Measurements from ENCODE around the gene TF. TPM values are rescaled to one million over a fixed set of nuclear protein-coding genes. Genes with fewer than 3 reads are reported as not detected.
"Not testable (repeated sequence)": the region's sequence is repeated elsewhere in the genome, so short reads cannot be mapped to it uniquely, and the experiment has no call there.

TF gene
- total and polyA plus RNA-seq, 3 experiments from 2014 or later, result 0.02 to 0.26 TPM; not detected in 1

DNA sequence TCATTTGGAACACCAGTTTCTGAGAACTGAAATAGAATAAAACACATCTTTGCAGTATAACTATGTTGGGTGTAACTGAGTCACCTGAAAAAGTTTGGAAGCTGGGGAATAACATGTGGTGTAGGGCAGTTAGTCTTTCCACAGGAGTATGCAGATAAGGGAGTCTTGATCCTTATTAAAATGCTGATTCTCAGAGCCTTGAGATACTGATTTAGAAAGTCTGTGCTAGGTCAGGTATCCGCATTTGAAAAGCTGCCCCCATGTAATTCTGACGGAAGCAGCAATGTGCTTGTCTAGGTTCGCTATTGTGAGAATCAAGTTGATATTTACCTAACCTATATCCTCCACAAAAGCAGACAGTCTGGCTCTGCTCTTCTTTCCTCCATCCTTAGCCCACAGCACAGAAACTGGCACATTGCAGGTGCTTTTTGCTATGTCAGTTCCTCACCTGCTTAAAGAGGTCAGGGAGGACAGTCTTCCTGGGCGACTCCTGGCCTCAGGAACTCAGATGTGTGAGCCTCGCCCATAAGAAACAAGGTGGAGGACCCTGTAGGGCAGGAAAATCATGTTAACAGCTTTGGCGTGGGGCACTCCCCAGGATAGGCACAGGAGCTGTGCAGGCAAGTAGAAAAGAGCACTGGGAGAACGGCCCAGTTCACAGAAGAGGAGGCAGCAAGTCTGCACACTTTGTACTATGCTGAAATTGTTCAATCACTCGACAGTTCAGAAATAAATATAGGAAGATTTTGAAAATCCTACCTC, 31.8 kb downstream of the TF start:
- Histone ChIP-seq H3K27me3 (ENCODE audit: insufficient read depth, low read length, poor library complexity, severe bottlenecking) (peaks cover 4% of the 10 kb centered on the region), H3K9me3 (ENCODE audit: low read length) (no peaks in the 10 kb centered on the region), H3K4me3 (ENCODE audit: low read length) (no peak overlapping the region), H3K27ac (ENCODE audit: low read depth, low read length) (no peak overlapping the region), H3K36me3 (ENCODE audit: insufficient read depth, low read length) (no peaks in the 10 kb centered on the region), H3K4me1 (ENCODE audit: insufficient read depth, low read length) (no peaks in the 10 kb centered on the region)
- no peak for DNase-seq
- CTCF ChIA-PET, result no interaction called here
- Mint-ChIP-seq H3K9me3 (no peaks in the 10 kb centered on the region), H3K4me1 (no peaks in the 10 kb centered on the region), H3K27ac (no peak overlapping the region), H3K27me3 (peaks cover 19 to 68% of the 10 kb centered on the region in 2 donors), H3K36me3 (no peaks in the 10 kb centered on the region), H3K4me3 (no peak overlapping the region)
- POLR2A ChIA-PET, result no interaction called here

DNA sequence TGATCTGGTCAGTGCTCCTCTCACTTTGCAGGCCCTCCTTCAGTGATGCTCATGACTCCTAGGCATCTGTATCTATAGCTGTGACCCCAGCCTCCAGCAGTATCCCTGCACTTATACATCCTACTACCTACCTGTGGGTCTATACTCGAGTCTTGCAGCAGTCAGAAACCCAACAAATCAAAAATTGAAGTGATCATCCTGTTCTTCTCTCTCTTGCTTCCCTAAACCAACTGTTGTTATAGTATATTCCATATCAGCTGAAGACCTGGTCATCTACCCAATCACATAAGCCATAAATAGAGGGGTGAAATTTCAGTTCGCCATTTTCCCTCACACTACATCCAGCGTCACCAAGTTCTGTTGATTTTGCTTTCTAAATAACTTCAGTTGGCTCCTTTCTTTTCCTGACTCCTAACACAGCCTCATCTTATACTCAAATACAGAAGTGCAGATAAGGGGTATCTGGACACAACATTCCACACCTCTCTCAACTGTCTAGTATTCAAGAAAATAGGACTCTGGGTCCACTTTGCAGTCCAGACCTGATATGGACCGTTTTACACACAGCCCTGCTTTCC, 33.5 kb downstream of the TF start:
- no peak overlapping the region for H3K27ac Mint-ChIP-seq
- H3K27ac ChIP-seq (ENCODE audit: low read depth, low read length), result no peak overlapping the region
- no peaks in the 10 kb centered on the region for H3K27me3 ChIP-seq (ENCODE audit: insufficient read depth, low read length, poor library complexity, severe bottlenecking)
- H3K4me1 Mint-ChIP-seq, result no peaks in the 10 kb centered on the region
- H3K9me3 Mint-ChIP-seq, result no peaks in the 10 kb centered on the region
- no peaks in the 10 kb centered on the region for H3K4me1 ChIP-seq (ENCODE audit: insufficient read depth, low read length)
- no peaks in the 10 kb centered on the region for H3K36me3 ChIP-seq (ENCODE audit: insufficient read depth, low read length)
- H3K4me3 ChIP-seq (ENCODE audit: low read length), result no peak overlapping the region
- H3K4me3 Mint-ChIP-seq, result no peak overlapping the region
- peaks cover 17 to 63% of the 10 kb centered on the region in 2 donors for H3K27me3 Mint-ChIP-seq
- no peaks in the 10 kb centered on the region for H3K9me3 ChIP-seq (ENCODE audit: low read length)
- POLR2A ChIA-PET, result no interaction called here
- CTCF ChIA-PET, result no interaction called here
- DNase-seq, result no peak
- no peaks in the 10 kb centered on the region for H3K36me3 Mint-ChIP-seq

DNA sequence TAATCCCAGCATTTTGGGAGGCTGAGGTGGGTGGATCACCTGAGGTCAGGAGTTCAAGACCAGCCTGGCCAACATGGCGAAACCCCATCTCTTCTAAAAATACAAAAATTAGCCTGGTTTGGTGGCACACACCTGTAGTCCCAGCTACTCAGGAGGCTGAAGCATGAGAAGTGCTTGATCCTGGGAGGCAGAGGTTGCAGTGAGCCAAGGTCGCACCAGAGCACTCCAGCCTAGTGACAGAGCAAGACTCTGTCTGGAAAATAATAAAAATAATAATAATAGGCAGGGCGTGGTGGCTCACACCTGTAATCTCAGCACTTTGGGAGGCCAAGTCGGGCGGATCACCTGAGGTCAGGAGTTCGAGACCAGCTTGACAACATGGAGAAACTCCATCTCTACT, 34.6 kb downstream of the TF start:
- CTCF ChIA-PET; H3K9me3 Mint-ChIP-seq; H3K27ac ChIP-seq (ENCODE audit: low read depth, low read length); H3K36me3 Mint-ChIP-seq; H3K36me3 ChIP-seq (ENCODE audit: insufficient read depth, low read length); H3K4me1 ChIP-seq (ENCODE audit: insufficient read depth, low read length); H3K27ac Mint-ChIP-seq; POLR2A ChIA-PET; H3K27me3 ChIP-seq (ENCODE audit: insufficient read depth, low read length, poor library complexity, severe bottlenecking); H3K4me3 ChIP-seq (ENCODE audit: low read length); H3K9me3 ChIP-seq (ENCODE audit: low read length); H3K4me1 Mint-ChIP-seq; DNase-seq; H3K4me3 Mint-ChIP-seq: not testable (repeated sequence)
- H3K27me3 Mint-ChIP-seq, result peaks cover 17 to 55% of the 10 kb centered on the region in 2 donors

DNA sequence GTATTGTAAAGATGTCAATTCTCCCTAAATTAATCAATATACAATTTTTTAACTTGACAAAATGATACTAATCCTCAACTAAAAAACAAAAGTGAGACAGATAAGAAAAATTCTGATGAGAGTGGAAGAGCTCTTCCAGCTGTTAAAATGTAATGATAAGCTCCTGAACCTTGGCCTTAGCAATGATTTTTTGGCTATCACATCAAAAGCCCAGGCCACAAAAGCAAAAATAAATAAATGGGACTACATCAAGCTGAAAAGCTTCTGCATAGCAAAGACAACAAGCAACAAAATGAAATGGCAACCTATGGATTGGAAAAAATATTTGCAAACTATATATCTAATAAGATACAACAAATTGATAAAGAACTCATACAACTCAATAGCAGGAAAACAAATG, 35.4 kb downstream of the TF start:
- Mint-ChIP-seq H3K27ac (no peak overlapping the region), H3K4me1 (no peaks in the 10 kb centered on the region), H3K36me3 (no peaks in the 10 kb centered on the region), H3K27me3 (peaks cover 9 to 47% of the 10 kb centered on the region in 2 donors), H3K9me3 (no peaks in the 10 kb centered on the region), H3K4me3 (no peak overlapping the region)
- no peak overlapping the region for H3K27ac ChIP-seq (ENCODE audit: low read depth, low read length)
- H3K4me1 ChIP-seq (ENCODE audit: insufficient read depth, low read length), result no peaks in the 10 kb centered on the region
- CTCF ChIA-PET, result no interaction called here
- POLR2A ChIA-PET, result no interaction called here
- H3K4me3 ChIP-seq (ENCODE audit: low read length), result no peak overlapping the region
- no peaks in the 10 kb centered on the region for H3K9me3 ChIP-seq (ENCODE audit: low read length)
- no peak for DNase-seq
- no peaks in the 10 kb centered on the region for H3K36me3 ChIP-seq (ENCODE audit: insufficient read depth, low read length)
- no peaks in the 10 kb centered on the region for H3K27me3 ChIP-seq (ENCODE audit: insufficient read depth, low read length, poor library complexity, severe bottlenecking)

DNA sequence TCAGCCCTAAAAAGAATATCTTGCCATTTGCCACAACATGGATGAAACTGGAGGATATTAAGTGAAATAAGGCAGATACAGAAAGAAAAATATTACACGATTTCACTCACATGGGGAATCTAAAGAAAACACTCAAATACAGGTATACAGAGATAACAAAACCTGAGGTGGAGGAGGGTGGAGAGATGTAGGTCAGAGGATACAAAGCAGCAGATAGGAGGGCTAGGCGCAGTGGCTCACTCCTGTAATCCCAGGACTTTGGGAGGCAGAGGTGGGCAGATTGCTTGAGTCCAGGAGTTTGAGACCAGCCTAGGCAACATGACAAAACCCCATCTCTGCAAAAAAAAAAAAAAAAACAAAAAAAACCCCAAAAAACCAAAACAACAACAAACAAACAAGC, 36.3 kb downstream of the TF start:
- DNase-seq, result no peak
- no peak overlapping the region for H3K27ac ChIP-seq (ENCODE audit: low read depth, low read length)
- no peak overlapping the region for H3K27ac Mint-ChIP-seq
- no peaks in the 10 kb centered on the region for H3K4me1 Mint-ChIP-seq
- H3K36me3 ChIP-seq (ENCODE audit: insufficient read depth, low read length), result no peaks in the 10 kb centered on the region
- no peaks in the 10 kb centered on the region for H3K9me3 ChIP-seq (ENCODE audit: low read length)
- ChIA-PET POLR2A (no interaction called here), CTCF (no interaction called here)
- no peaks in the 10 kb centered on the region for H3K9me3 Mint-ChIP-seq
- H3K4me3 Mint-ChIP-seq, result no peak overlapping the region
- no peak overlapping the region for H3K4me3 ChIP-seq (ENCODE audit: low read length)
- peaks cover 9 to 41% of the 10 kb centered on the region in 2 donors for H3K27me3 Mint-ChIP-seq
- H3K4me1 ChIP-seq (ENCODE audit: insufficient read depth, low read length), result no peaks in the 10 kb centered on the region
- H3K36me3 Mint-ChIP-seq, result no peaks in the 10 kb centered on the region
- H3K27me3 ChIP-seq (ENCODE audit: insufficient read depth, low read length, poor library complexity, severe bottlenecking), result no peaks in the 10 kb centered on the region

DNA sequence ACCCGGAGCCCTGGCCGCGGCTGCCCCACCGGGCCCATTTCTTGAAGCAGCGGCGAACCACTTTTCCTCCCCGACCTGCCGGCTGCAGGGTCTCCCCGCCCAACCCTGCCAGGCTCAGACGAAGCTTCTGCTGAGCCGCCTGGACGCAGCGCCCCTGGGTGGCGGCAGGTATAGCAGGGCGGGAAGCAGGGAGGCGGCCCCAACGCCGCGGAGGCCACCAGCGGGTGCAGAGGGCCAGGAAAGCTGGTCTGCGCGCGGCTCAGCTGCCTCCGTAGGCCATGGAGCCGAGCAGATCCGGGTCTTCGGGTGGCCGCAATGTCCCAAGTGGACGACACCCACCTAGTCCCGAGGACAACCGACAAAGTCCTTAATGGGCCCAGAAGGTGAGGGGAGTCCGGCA, 37.6 kb downstream of the TF start:
- Mint-ChIP-seq H3K27me3 (peaks cover 9 to 30% of the 10 kb centered on the region in 2 donors), H3K4me3 (no peak overlapping the region), H3K9me3 (no peaks in the 10 kb centered on the region), H3K27ac (no peak overlapping the region), H3K36me3 (no peaks in the 10 kb centered on the region), H3K4me1 (no peaks in the 10 kb centered on the region)
- ChIA-PET CTCF (no interaction called here), POLR2A (no interaction called here)
- no peaks in the 10 kb centered on the region for H3K36me3 ChIP-seq (ENCODE audit: insufficient read depth, low read length)
- no peaks in the 10 kb centered on the region for H3K9me3 ChIP-seq (ENCODE audit: low read length)
- H3K27me3 ChIP-seq (ENCODE audit: insufficient read depth, low read length, poor library complexity, severe bottlenecking), result no peaks in the 10 kb centered on the region
- no peak overlapping the region for H3K27ac ChIP-seq (ENCODE audit: low read depth, low read length)
- no peak overlapping the region for H3K4me3 ChIP-seq (ENCODE audit: low read length)
- H3K4me1 ChIP-seq (ENCODE audit: insufficient read depth, low read length), result no peaks in the 10 kb centered on the region
- no peak for DNase-seq

DNA sequence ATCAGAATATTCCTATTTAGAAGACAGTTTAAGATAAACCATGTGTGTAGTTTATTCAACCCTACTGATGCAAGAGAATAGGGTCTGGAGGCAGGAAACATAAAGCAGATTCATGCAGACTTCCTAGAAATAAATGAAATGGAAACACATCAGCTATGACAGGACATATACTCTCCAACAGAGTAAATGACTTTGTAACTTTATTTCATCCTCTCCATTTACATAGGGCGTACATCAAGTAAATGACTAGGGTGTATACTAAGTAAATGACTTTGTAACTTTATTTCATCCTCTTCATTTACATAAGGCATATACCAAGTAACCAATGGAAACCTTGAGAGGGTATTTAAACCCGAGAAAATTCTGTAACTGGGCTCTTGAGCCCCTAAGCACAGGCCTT, 41.8 kb downstream of the TF start:
- H3K27me3 ChIP-seq (ENCODE audit: insufficient read depth, low read length, poor library complexity, severe bottlenecking), result no peaks in the 10 kb centered on the region
- H3K9me3 ChIP-seq (ENCODE audit: low read length), result no peaks in the 10 kb centered on the region
- no peak for DNase-seq
- CTCF ChIA-PET, result no interaction called here
- H3K4me1 ChIP-seq (ENCODE audit: insufficient read depth, low read length), result no peaks in the 10 kb centered on the region
- Mint-ChIP-seq H3K27ac (no peak overlapping the region), H3K9me3 (peaks cover 3 to 11% (median 8%) of the 10 kb centered on the region in 5 donors), H3K4me3 (no peak overlapping the region), H3K36me3 (no peaks in the 10 kb centered on the region), H3K27me3 (peaks cover 4 to 12% of the 10 kb centered on the region in 2 donors), H3K4me1 (no peaks in the 10 kb centered on the region)
- H3K4me3 ChIP-seq (ENCODE audit: low read length), result no peak overlapping the region
- no peak overlapping the region for H3K27ac ChIP-seq (ENCODE audit: low read depth, low read length)
- POLR2A ChIA-PET, result no interaction called here
- H3K36me3 ChIP-seq (ENCODE audit: insufficient read depth, low read length), result no peaks in the 10 kb centered on the region

DNA sequence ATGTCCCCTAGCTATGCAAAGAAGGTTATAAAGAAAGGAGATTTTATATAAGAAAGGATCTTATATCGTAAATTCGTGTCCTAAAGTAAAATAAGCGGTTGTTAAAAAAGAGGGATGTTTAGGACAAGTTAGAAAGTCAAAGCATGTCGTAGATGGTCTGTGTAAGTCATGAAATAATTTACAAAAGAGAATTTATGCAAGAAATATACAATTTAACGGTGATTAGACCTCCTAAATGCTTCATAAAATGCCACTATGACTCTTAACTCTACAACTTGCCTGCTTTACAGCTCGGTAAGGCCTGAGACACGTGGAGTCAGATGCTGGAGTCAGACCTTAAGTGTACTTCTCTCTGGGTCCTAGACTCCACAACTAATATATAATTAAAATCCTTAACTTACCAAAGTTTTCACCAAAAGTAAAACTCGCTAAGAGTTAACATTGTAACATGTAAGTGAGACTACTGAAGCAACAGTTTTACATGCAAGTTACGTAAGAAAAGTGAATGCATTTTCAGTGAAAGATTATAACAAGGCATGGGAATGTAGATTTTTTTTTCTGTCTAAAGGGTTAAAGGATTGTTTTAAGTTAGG, 46.1 kb downstream of the TF start:
- Mint-ChIP-seq H3K27ac (no peak overlapping the region), H3K4me3 (no peak overlapping the region), H3K4me1 (no peaks in the 10 kb centered on the region), H3K36me3 (no peaks in the 10 kb centered on the region), H3K9me3 (peaks cover 4 to 12% (median 10%) of the 10 kb centered on the region in 5 donors), H3K27me3 (peaks cover 9 to 25% of the 10 kb centered on the region in 2 donors)
- H3K4me3 ChIP-seq (ENCODE audit: low read length), result no peak overlapping the region
- CTCF ChIA-PET, result no interaction called here
- H3K36me3 ChIP-seq (ENCODE audit: insufficient read depth, low read length), result no peaks in the 10 kb centered on the region
- no peaks in the 10 kb centered on the region for H3K27me3 ChIP-seq (ENCODE audit: insufficient read depth, low read length, poor library complexity, severe bottlenecking)
- DNase-seq, result no peak
- POLR2A ChIA-PET, result no interaction called here
- no peaks in the 10 kb centered on the region for H3K4me1 ChIP-seq (ENCODE audit: insufficient read depth, low read length)
- H3K9me3 ChIP-seq (ENCODE audit: low read length), result no peaks in the 10 kb centered on the region
- no peak overlapping the region for H3K27ac ChIP-seq (ENCODE audit: low read depth, low read length)
